Inferior parietal cortex (tissue), 1 donor: ENCODE data around the gene PGM2.

ENCODE experiments used
- DNase-seq: peaks from one replicate; pipeline ENCODE4 v3.0.0-alpha.2; 2016; ENCODE audit errors: extremely low spot score

Gene PGM2

GRCh38 chr4:37902738-37903693 is 76.5 kb downstream of the PGM2 start:
- no peak for DNase-seq

DNA sequence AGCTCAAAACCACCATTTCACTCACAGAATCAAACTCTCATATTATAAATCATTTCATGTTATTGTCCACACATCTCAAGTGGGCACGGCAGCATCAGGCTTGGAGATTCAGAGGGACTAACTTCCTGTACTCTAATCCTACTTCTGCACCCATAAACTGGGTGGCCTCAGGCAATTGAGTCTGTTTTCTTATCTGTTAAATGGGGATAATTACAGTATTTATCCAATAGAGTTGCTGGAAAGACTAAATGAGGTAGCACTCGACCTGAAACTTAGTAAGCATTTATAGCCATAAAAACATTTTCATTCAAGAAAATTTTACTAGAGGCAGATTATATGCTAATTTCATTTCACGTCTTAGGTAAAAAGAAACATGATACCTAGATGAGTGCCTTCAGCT is 77.4 kb downstream of the PGM2 start:
- no peak for DNase-seq

GRCh38 chr4:37904824-37905223 is 78.3 kb downstream of the PGM2 start:
- DNase-seq: no peak

- DNase-seq: no peak
These were observed 79.2 kb downstream of the PGM2 start for GRCh38 chr4:37905533-37906169.

DNA sequence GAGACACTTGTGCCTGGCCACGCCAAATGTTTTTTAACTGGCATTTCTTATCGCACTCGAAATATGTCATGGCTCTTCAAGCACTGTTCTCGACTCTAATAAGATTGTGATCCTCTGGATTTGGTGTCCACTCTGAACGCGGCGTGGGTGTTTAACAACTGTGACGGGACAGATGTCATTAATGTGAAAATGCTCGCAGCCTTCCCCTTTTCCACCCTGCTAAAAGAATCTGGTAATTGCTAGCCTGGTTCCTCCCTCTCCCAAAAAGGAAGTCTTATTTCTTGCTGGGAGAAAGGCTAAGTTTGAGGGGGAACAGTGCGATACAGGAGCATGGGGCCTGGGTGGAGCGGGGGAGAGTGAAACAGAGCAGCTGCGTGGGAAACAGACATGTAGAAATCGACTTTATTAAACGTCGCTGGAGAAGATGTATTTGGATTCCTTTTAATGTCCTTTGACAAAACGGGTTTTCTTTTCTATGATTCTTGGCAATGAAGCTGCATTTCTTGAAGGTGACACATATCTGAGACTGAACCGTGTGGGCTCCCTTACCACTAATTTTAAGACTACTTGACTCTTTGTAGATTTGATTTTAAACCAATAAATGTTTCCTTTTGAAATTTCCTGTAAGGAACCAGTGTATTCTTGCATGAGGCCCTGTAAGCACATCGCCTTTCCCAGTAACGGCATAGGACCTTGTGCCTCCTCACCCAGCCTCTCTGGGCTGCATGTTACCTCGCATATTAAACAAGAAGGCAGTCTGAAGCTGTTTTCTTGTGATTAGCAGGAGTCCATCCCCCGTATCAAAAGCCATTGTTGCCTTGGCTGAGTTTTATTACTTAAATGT is 82.2 kb downstream of the PGM2 start:
- no peak for DNase-seq

DNA sequence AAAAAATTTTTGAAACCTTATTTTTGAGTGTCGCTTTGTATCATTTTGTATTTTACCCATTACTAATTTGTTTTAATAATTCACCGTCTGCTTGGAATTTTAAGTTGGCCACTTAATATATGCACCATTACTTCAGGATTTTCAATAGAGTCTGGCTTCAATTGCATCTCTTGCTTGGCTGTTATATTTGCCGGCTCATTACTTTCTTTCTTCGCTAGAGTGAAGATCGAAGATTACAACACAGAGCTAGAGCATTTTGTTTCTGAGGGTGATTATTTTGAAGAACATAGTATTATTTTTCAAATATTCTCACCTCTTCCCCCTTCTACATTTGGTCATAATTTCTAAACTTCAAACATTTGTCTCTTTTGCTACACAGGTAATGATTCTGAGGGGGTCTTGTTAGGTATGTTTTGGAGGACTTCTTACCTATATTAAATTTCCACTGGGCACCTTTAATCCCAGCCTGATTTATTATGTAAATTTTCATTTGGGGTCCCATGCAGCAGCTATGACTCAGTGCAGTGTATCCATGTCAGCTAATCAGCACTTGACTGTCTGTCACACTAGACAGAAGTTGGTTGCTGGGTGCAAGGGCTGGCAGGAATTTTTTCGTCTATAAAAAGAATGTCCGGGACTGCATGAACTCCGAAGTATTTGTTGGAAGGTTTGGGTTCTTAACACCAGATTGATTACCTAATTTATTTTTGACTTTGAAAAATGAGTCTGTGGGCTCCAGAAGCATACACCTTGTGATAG is 83.0 kb downstream of the PGM2 start:
- DNase-seq: no peak

DNA sequence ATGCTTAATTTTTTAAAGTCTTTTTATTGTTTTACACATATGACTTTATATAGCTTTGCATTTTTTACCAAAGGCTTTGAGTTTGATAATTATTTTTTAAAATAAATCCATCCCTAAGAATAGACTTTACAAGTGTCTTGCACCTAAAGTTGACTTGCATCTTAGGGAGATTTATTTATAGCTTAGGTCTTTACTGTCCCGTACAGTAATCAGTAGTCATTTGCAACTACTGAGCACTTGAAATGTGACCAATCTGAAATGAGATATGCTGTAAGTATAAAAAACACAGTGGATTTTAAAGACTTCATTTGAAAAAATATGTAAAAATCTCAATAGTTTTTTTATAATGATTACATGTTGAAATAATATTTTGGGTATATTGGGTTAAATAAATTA is 83.6 kb downstream of the PGM2 start:
- no peak for DNase-seq
